Lower lobe of right lung (tissue), 2 donors: Measurements from ENCODE around the gene PLPPR3. TPM values are rescaled to one million over a fixed set of nuclear protein-coding genes. Genes with fewer than 3 reads are reported as not detected.

ENCODE experiments used
- ATAC-seq, 2 donors: fragments of 200-7000 bp; cut with Tn5 transposase; one replicate each; pipeline ENCODE4 v1.9.1; 2020 to 2022; ENCODE audit warnings: mild to moderate bottlenecking in 2 of 2, moderate library complexity in 2 of 2
- DNase-seq: peaks from one replicate; pipeline ENCODE4 v3.0.0-alpha.2; 2020
- H3K27ac ChIP-seq: fragments of 200-600 bp; one replicate; pipeline ENCODE4 v1.8.0; 2022
- H3K27me3 ChIP-seq: fragments of 200-600 bp; one replicate; pipeline ENCODE4 v1.8.0; 2022; ENCODE audit warnings: low read depth
- H3K36me3 ChIP-seq: fragments of 200-600 bp; one replicate; pipeline ENCODE4 v1.8.0; 2022; ENCODE audit warnings: mild to moderate bottlenecking
- H3K4me1 ChIP-seq: fragments of 200-600 bp; one replicate; pipeline ENCODE4 v1.8.0; 2022
- H3K4me3 ChIP-seq: fragments of 200-600 bp; one replicate; pipeline ENCODE4 v1.8.0; 2022; ENCODE audit warnings: mild to moderate bottlenecking
- H3K9me3 ChIP-seq: fragments of 200-600 bp; one replicate; pipeline ENCODE4 v1.8.0; 2022
- CTCF ChIP-seq: fragments of 200-600 bp; IDR thresholded peaks from one replicate; pipeline ENCODE4 v1.8.0; 2022; ENCODE audit warnings: antibody characterized with exemption, mild to moderate bottlenecking
- intact Hi-C: fragments of 100-400 bp; cut with DNase I; formaldehyde crosslinking; loops from one replicate; pipeline ENCODE4 v1.11.0; 2022
- total RNA-seq: library from RNA; stranded (reverse); fragmentation: NEBNext Ultra II Directional; extraction: Animal tissue kit (Norgen Biotek cat#: 25700); gene quantifications from one replicate; pipeline ENCODE4 v1.2.1, GENCODE V29; 2021
- donor health status: DM: no; HTN: yes; CAD: no; lungs with severe emphysema.

PLPPR3 gene
- total RNA-seq, 1 donor from 2014 or later, result 2.1 TPM

- no peaks in the 10 kb centered on the region for H3K9me3 ChIP-seq
- no peak overlapping the region for H3K27ac ChIP-seq
- ATAC-seq (peak; percentile 6 to 19), DNase-seq (no peak)
- H3K36me3 ChIP-seq, result peaks cover 28% of the 10 kb centered on the region
- intact Hi-C loops, result no loop called here
- H3K27me3 ChIP-seq, result no peaks in the 10 kb centered on the region
- TF ChIP-seq CTCF, result no peak
- no peak overlapping the region for H3K4me3 ChIP-seq
- no peaks in the 10 kb centered on the region for H3K4me1 ChIP-seq
Observed at GRCh38 chr19:815079-815774, 6.5 kb downstream of the PLPPR3 start.

GRCh38 chr19:814152-815078 lies 7.3 kb downstream of the PLPPR3 start:
- Histone ChIP-seq H3K27me3 (no peaks in the 10 kb centered on the region), H3K27ac (no peak overlapping the region), H3K9me3 (no peaks in the 10 kb centered on the region), H3K4me3 (no peak overlapping the region), H3K4me1 (no peaks in the 10 kb centered on the region), H3K36me3 (peaks cover 36% of the 10 kb centered on the region)
- DNase-seq (no peak), ATAC-seq (peak; percentile 4 to 20)
- TF ChIP-seq CTCF, result no peak
- intact Hi-C loops, result no loop called here

GRCh38 chr19:813219-814151 lies 8.3 kb downstream of the PLPPR3 start:
- Histone ChIP-seq H3K36me3 (peaks cover 46% of the 10 kb centered on the region), H3K9me3 (no peaks in the 10 kb centered on the region), H3K4me1 (no peaks in the 10 kb centered on the region), H3K27me3 (no peaks in the 10 kb centered on the region), H3K4me3 (no peak overlapping the region), H3K27ac (no peak overlapping the region)
- TF ChIP-seq CTCF, result no peak
- intact Hi-C loops, result no loop called here
- no peak for DNase-seq
- peak in 1 of 2 donors; percentile 5 for ATAC-seq

- intact Hi-C loops, result no loop called here
- TF ChIP-seq CTCF, result no peak
- H3K27me3 ChIP-seq, result no peaks in the 10 kb centered on the region
- no peaks in the 10 kb centered on the region for H3K4me1 ChIP-seq
- no peak overlapping the region for H3K27ac ChIP-seq
- H3K36me3 ChIP-seq, result peaks cover 53% of the 10 kb centered on the region
- no peak overlapping the region for H3K4me3 ChIP-seq
- ATAC-seq (no peak), DNase-seq (no peak)
- H3K9me3 ChIP-seq, result no peaks in the 10 kb centered on the region
Observed at GRCh38 chr19:812747-813218, 9.0 kb downstream of the PLPPR3 start.
